ENCODE results near the gene POU2F2. TPM values are rescaled to one million over a fixed set of nuclear protein-coding genes. Genes with fewer than 3 reads are reported as not detected.

The POU2F2 gene
- total RNA-seq, 2 donors from 2014 or later, result 1.8 to 2.6 TPM

DNA sequence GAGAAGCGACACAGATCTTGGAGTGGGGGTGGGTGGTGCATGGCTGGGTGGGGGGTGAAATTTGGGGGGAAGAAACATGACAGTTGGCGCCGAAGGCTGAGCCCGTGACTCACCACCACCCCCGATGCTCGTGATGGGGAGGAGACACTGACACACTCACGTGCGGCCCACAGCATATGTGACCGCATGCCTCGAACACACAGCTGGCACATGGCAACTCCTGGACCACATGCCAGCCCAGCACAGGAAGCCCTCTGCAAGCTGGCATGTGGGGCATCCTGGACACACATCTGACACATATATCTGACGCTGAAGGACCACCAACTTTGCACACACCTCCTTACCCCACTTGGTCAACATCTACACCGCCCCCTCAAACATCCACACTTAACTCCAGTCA lies 61.0 kb downstream of the POU2F2 start:
- WGBS, 2 experiments (ENCODE audit: insufficient coverage in 1 of 2, insufficient read length in 1 of 2), result 93% methylated on average over 5 to 12 of the region's 12 CpGs
- Mint-ChIP-seq H3K27me3 (ENCODE audit: insufficient read depth) (peaks cover 4% of the 10 kb centered on the region), H3K9me3 (no peaks in the 10 kb centered on the region), H3K4me1 (peaks cover 8% of the 10 kb centered on the region), H3K36me3 (ENCODE audit: low read depth) (no peaks in the 10 kb centered on the region), H3K4me3 (no peak overlapping the region), H3K27ac (no peak overlapping the region)
- Histone ChIP-seq H3K9ac (ENCODE audit: extremely low read depth, low read length, poor library complexity, severe bottlenecking) (no peak overlapping the region), H3K27ac (ENCODE audit: low read depth, low read length) (no peak overlapping the region), H3K27me3 (ENCODE audit: control insufficient read depth, insufficient read depth, low read length, poor library complexity, severe bottlenecking) (no peaks in the 10 kb centered on the region), H3K9me3 (ENCODE audit: control insufficient read depth, low read length) (no peaks in the 10 kb centered on the region), H3K4me3 (ENCODE audit: low read length) (no peak overlapping the region), H3K36me3 (ENCODE audit: control insufficient read depth, insufficient read depth, low read length) (no peaks in the 10 kb centered on the region), H3K4me1 (ENCODE audit: control insufficient read depth, insufficient read depth, low read length) (no peaks in the 10 kb centered on the region)
- TF ChIP-seq, protein P1, sequence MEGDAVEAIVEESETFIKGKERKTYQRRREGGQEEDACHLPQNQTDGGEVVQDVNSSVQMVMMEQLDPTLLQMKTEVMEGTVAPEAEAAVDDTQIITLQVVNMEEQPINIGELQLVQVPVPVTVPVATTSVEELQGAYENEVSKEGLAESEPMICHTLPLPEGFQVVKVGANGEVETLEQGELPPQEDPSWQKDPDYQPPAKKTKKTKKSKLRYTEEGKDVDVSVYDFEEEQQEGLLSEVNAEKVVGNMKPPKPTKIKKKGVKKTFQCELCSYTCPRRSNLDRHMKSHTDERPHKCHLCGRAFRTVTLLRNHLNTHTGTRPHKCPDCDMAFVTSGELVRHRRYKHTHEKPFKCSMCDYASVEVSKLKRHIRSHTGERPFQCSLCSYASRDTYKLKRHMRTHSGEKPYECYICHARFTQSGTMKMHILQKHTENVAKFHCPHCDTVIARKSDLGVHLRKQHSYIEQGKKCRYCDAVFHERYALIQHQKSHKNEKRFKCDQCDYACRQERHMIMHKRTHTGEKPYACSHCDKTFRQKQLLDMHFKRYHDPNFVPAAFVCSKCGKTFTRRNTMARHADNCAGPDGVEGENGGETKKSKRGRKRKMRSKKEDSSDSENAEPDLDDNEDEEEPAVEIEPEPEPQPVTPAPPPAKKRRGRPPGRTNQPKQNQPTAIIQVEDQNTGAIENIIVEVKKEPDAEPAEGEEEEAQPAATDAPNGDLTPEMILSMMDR (conservative IDR thresholded peaks at IDR 0.05), result no peak
- no peak for DNase-seq

DNA sequence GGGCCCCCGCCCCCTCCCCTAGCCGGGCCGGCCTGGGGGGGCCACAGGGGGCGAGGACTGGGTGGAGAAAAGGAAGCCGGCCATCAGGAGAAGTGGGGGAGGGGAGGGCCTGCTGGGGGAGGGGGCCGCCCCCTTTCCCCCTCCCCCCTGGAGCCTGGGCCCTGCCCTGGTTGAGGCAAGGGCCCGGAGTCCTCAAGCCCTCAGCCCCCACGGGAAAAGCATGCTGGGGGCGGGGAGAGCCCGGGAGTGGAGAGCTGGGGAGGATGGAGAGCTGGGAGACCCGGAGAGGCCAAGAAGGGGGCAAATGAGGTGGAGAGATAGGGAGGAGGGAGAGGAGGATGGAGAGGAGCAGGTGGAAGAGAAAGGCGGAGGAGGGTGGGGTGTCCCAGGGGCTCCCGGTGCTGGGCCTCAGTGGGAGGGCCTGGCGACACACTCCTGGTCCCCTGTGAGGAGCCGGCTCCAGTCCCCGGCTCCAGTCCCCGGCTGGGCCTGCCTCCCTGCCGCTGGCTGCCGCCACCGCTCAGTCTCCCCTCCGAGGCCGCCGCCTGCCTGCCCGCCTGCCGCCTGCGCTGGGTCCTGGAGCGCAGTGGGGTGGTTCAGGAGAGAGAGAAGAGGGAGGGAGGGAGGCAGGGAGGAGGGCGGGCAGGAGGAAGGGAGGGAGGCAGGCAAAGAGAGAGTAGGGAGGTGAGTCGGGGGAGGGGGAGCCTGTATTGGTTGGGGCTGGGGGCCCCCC lies 62.5 kb downstream of the POU2F2 start, which contains the start of gene GRIK5:
GRIK5 (minus strand) TSS at position 588 of the 733 bp plus-strand sequence. CDS start 4,436 bp downstream, outside the sequence.
- no peak within 1 kb of the TSS for H3K27ac Mint-ChIP-seq
- Histone ChIP-seq H3K9me3 (ENCODE audit: control insufficient read depth, low read length) (no peaks in the 10 kb centered on the region), H3K9ac (ENCODE audit: extremely low read depth, low read length, poor library complexity, severe bottlenecking) (no peak within 1 kb of the TSS), H3K36me3 (ENCODE audit: control insufficient read depth, insufficient read depth, low read length) (no peaks in the 10 kb centered on the region), H3K4me3 (ENCODE audit: low read length) (peak within 1 kb of the TSS; percentile 60), H3K27me3 (ENCODE audit: control insufficient read depth, insufficient read depth, low read length, poor library complexity, severe bottlenecking) (no peaks in the 10 kb centered on the region), H3K27ac (ENCODE audit: low read depth, low read length) (no peak within 1 kb of the TSS), H3K4me1 (ENCODE audit: control insufficient read depth, insufficient read depth, low read length) (no peaks in the 10 kb centered on the region)
- 0 to 27% methylated on average over 1 to 22 of the region's 29 CpGs for WGBS, 2 experiments (ENCODE audit: insufficient coverage in 1 of 2, insufficient read length in 1 of 2)
- H3K9me3 Mint-ChIP-seq, result no peaks in the 10 kb centered on the region
- TF ChIP-seq, protein P1 (conservative IDR thresholded peaks at IDR 0.05), result no peak
- H3K36me3 Mint-ChIP-seq (ENCODE audit: low read depth), result no peaks in the 10 kb centered on the region
- peaks cover 4% of the 10 kb centered on the region for H3K27me3 Mint-ChIP-seq (ENCODE audit: insufficient read depth)
- peak; percentile 80 for DNase-seq
- no peak within 1 kb of the TSS for H3K4me3 Mint-ChIP-seq
- H3K4me1 Mint-ChIP-seq, result peaks cover 4% of the 10 kb centered on the region

DNA sequence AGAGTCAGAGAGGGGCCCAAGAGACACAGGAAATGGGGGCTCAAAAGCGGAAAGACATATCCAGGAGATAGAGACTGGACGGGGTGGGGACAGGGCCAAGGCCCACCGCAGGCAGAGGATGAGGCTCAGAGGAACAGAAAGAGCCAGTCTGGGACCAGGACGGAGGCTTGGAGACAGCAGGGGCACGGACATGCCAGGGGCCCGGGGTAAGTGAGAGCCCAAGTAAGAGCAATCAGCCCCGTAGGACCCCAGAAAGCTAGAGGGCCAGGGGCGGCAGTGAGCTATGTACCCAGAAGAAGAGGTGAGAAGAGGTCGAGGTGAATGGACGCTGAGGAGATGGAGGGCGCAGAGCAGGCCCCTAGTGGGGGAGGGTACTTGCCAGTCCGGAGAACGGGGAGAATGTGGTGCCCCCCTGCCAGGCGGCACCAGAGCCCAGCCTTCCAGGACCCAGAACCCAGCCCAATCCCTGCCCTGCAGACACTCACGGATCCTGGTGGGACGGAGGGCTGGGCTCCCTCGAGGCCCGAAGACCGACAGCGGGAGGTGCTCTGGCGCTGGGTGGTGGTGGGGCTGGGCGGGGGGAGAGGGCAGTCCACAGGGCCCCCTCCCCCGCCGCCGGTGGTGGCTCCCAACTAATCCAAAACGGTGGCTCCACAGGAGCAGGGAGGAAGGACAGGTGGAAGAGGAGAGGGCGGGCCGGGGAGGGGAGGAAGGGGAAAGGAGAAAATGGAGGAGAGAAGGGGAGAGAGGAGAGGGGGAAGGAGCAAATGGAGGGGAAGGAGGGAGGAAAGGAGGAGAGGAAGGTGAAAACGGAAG lies 63.3 kb downstream of the POU2F2 start:
- H3K27ac ChIP-seq (ENCODE audit: low read depth, low read length), result no peak overlapping the region
- H3K27ac Mint-ChIP-seq, result no peak overlapping the region
- WGBS, 2 experiments (ENCODE audit: insufficient coverage in 1 of 2, insufficient read length in 1 of 2), result 24 to 28% methylated on average over 9 to 29 of the region's 29 CpGs

More for the DNA sequence above, 63.3 kb downstream of the POU2F2 start:
- Histone ChIP-seq H3K27me3 (ENCODE audit: control insufficient read depth, insufficient read depth, low read length, poor library complexity, severe bottlenecking) (no peaks in the 10 kb centered on the region), H3K36me3 (ENCODE audit: control insufficient read depth, insufficient read depth, low read length) (no peaks in the 10 kb centered on the region), H3K9ac (ENCODE audit: extremely low read depth, low read length, poor library complexity, severe bottlenecking) (no peak overlapping the region), H3K9me3 (ENCODE audit: control insufficient read depth, low read length) (no peaks in the 10 kb centered on the region), H3K4me1 (ENCODE audit: control insufficient read depth, insufficient read depth, low read length) (no peaks in the 10 kb centered on the region), H3K4me3 (ENCODE audit: low read length) (peak overlapping the region; percentile 60)
- no peak overlapping the region for H3K4me3 Mint-ChIP-seq
- DNase-seq, result peak; percentile 67
- TF ChIP-seq, protein P1 (conservative IDR thresholded peaks at IDR 0.05), result no peak
- H3K27me3 Mint-ChIP-seq (ENCODE audit: insufficient read depth), result peaks cover 4% of the 10 kb centered on the region
- H3K36me3 Mint-ChIP-seq (ENCODE audit: low read depth), result no peaks in the 10 kb centered on the region
- H3K9me3 Mint-ChIP-seq, result no peaks in the 10 kb centered on the region
- peaks cover 4% of the 10 kb centered on the region for H3K4me1 Mint-ChIP-seq

Data from endodermal cell (in vitro differentiated cells).